IMR-90 (cell line): ENCODE data around the gene DPYSL5. TPM values are rescaled to one million over a fixed set of nuclear protein-coding genes. Genes with fewer than 3 reads are reported as not detected.

Source experiments
- ATAC-seq: fragments of 200-7000 bp; cut with Tn5 transposase; 2 replicates; pipeline ENCODE4 v1.9.1; 2020; ENCODE audit warnings: low read depth, mild to moderate bottlenecking, moderate library complexity
- BruUV-seq: library from RNA; stranded (reverse); fragments of 400-500 nt; replicated peaks from 2 replicates; lab custom pipeline; 2021; lab: Mats Ljungman, UMichigan
- CTCF ChIA-PET: fragments of 300-600 bp; formaldehyde crosslinking; extraction: SDS; loops from one replicate; lab custom pipeline; 2021; ENCODE audit warnings: antibody characterized with exemption; lab: Yijun Ruan, JAX
- POLR2A ChIA-PET: fragments of 300-600 bp; sonication (Branson Sonifier 250); formaldehyde crosslinking; loops from one replicate; lab custom pipeline; 2022; ENCODE audit warnings: antibody characterized with exemption; ENCODE audit not compliant: unreplicated experiment; lab: Charles Lee
- DNase-seq: peaks from one replicate; pipeline ENCODE4 v3.0.0; 2013
- H2AFZ ChIP-seq: replicated peaks from 2 replicates; pipeline ENCODE3; 2013; ENCODE audit warnings: low read length, mild to moderate bottlenecking; ENCODE audit not compliant: poor library complexity
- H2AK5ac ChIP-seq: 2 replicates; pipeline ENCODE4 v1.6.1; 2013; ENCODE audit warnings: low read depth, low read length, inconsistent platforms
- H2AK9ac ChIP-seq: replicated peaks from 2 replicates; pipeline ENCODE3; 2013; ENCODE audit warnings: mild to moderate bottlenecking, low read depth, low read length, moderate library complexity; ENCODE audit not compliant: poor library complexity
- H2BK120ac ChIP-seq: 2 replicates; pipeline ENCODE4 v1.6.1; 2013; ENCODE audit warnings: low read depth, low read length, inconsistent platforms
- H2BK15ac ChIP-seq: 3 replicates; pipeline ENCODE4 v1.6.1; 2013; ENCODE audit warnings: low read depth, low read length, inconsistent platforms
- H2BK20ac ChIP-seq: 2 replicates; pipeline ENCODE4 v1.6.1; 2013; ENCODE audit warnings: low read depth, mild to moderate bottlenecking, inconsistent platforms, low read length, moderate library complexity
- H2BK5ac ChIP-seq: 2 replicates; pipeline ENCODE4 v1.6.1; 2013; ENCODE audit warnings: mild to moderate bottlenecking, low read depth, low read length, inconsistent platforms; ENCODE audit not compliant: poor library complexity, severe bottlenecking
- H3K14ac ChIP-seq: replicated peaks from 2 replicates; pipeline ENCODE4 v1.6.1; 2013; ENCODE audit warnings: low read depth, low read length, inconsistent platforms
- H3K18ac ChIP-seq: 2 replicates; pipeline ENCODE4 v1.6.1; 2013; ENCODE audit warnings: low read depth, low read length, control low read depth
- H3K23ac ChIP-seq: 2 replicates; pipeline ENCODE4 v1.6.1; 2013; ENCODE audit warnings: low read depth, low read length, inconsistent platforms
- H3K27ac ChIP-seq: 2 replicates; pipeline ENCODE4 v1.5.1; 2013; ENCODE audit warnings: mild to moderate bottlenecking, control low read depth, low read length; ENCODE audit not compliant: insufficient read depth
- H3K27me3 ChIP-seq: 2 replicates; pipeline ENCODE4 v1.6.1; 2013; ENCODE audit warnings: low read length; ENCODE audit not compliant: control insufficient read depth, insufficient read depth
- H3K36me3 ChIP-seq: 2 replicates; pipeline ENCODE4 v1.6.1; 2013; ENCODE audit warnings: low read length, mixed read lengths; ENCODE audit not compliant: control insufficient read depth, insufficient read depth
- H3K4ac ChIP-seq: 2 replicates; pipeline ENCODE4 v1.6.1; 2013; ENCODE audit warnings: low read depth, low read length, inconsistent platforms
- H3K4me1 ChIP-seq: 2 replicates; pipeline ENCODE4 v1.6.1; 2013; ENCODE audit warnings: low read length, mixed read lengths; ENCODE audit not compliant: control insufficient read depth, insufficient read depth
- H3K4me2 ChIP-seq: 2 replicates; pipeline ENCODE4 v1.6.1; 2013; ENCODE audit warnings: low read depth, mild to moderate bottlenecking, control low read depth, low read length, moderate library complexity
- H3K4me3 ChIP-seq: 2 replicates; pipeline ENCODE4 v1.5.1; 2013; ENCODE audit warnings: low read depth, mild to moderate bottlenecking, control low read depth, low read length, moderate library complexity; ENCODE audit not compliant: insufficient read depth
- H3K56ac ChIP-seq: 2 replicates; pipeline ENCODE4 v1.6.1; 2013; ENCODE audit warnings: low read length, inconsistent platforms; ENCODE audit not compliant: insufficient read depth; ENCODE audit errors: extremely low read depth
- H3K79me1 ChIP-seq, 2 experiments: 2 replicates each; pipeline ENCODE4 v1.6.1; 2013; ENCODE audit warnings: low read length in 2 of 2, inconsistent platforms in 1 of 2, low read depth in 1 of 2
- H3K9ac ChIP-seq: 2 replicates; pipeline ENCODE4 v1.6.1; 2013; ENCODE audit warnings: low read depth, low read length, control low read depth
- H3K9me1 ChIP-seq: 2 replicates; pipeline ENCODE4 v1.6.1; 2013; ENCODE audit warnings: low read length, inconsistent platforms; ENCODE audit not compliant: insufficient read depth
- H3K9me3 ChIP-seq: 2 replicates; pipeline ENCODE4 v1.6.1; 2013; ENCODE audit warnings: low read length; ENCODE audit not compliant: control insufficient read depth, insufficient read depth
- H4K20me1 ChIP-seq: 2 replicates; pipeline ENCODE4 v1.6.1; 2013; ENCODE audit warnings: low read length, inconsistent platforms; ENCODE audit not compliant: insufficient read depth
- H4K5ac ChIP-seq: 2 replicates; pipeline ENCODE4 v1.6.1; 2013; ENCODE audit warnings: mild to moderate bottlenecking, low read depth, low read length, control low read depth
- H4K8ac ChIP-seq, 2 experiments: 2 replicates each; pipeline ENCODE4 v1.6.1; 2013; ENCODE audit warnings: low read depth in 2 of 2, low read length in 2 of 2, control low read depth in 1 of 2, inconsistent platforms in 1 of 2
- H4K91ac ChIP-seq: 2 replicates; pipeline ENCODE4 v1.6.1; 2013; ENCODE audit warnings: low read depth, low read length, inconsistent platforms; ENCODE audit not compliant: insufficient read depth
- BHLHE40 ChIP-seq: fragments of 150-350 bp; IDR thresholded peaks from 2 replicates; pipeline ENCODE4 v1.6.1; 2016; ENCODE audit warnings: mild to moderate bottlenecking, low read depth, low read length
- CEBPB ChIP-seq: IDR thresholded peaks from 2 replicates; pipeline ENCODE4 v1.6.1; 2012; ENCODE audit warnings: low read depth, low read length, improper control_type of control experiment
- CHD1 ChIP-seq: IDR thresholded peaks from 2 replicates; pipeline ENCODE4 v1.6.1; 2012; ENCODE audit warnings: low read depth, low read length, improper control_type of control experiment
- ELK1 ChIP-seq: fragments of 150-350 bp; IDR thresholded peaks from 2 replicates; pipeline ENCODE4 v1.6.1; 2016; ENCODE audit warnings: low read depth, mild to moderate bottlenecking, low read length, moderate library complexity, borderline replicate concordance
- FOS ChIP-seq: fragments of 150-350 bp; IDR thresholded peaks from 2 replicates; pipeline ENCODE4 v1.6.1; 2016; ENCODE audit warnings: low read depth, low read length
- MAFK ChIP-seq: IDR thresholded peaks from 2 replicates; pipeline ENCODE4 v1.6.1; 2012; ENCODE audit warnings: low read depth, low read length, improper control_type of control experiment
- MAZ ChIP-seq: IDR thresholded peaks from 2 replicates; pipeline ENCODE4 v1.6.1; 2012; ENCODE audit warnings: low read depth, mild to moderate bottlenecking, low read length, improper control_type of control experiment, moderate library complexity, borderline replicate concordance
- MXI1 ChIP-seq: IDR thresholded peaks from 2 replicates; pipeline ENCODE4 v1.6.1; 2012; ENCODE audit warnings: low read depth, mild to moderate bottlenecking, low read length, moderate library complexity, borderline replicate concordance
- NFE2L2 ChIP-seq: fragments of 150-350 bp; IDR thresholded peaks from 2 replicates; pipeline ENCODE4 v1.6.1; 2016; ENCODE audit warnings: low read depth, mild to moderate bottlenecking, low read length
- POLR2A ChIP-seq: IDR thresholded peaks from 2 replicates; pipeline ENCODE4 v1.6.1; 2012; ENCODE audit warnings: mild to moderate bottlenecking, low read depth, low read length
- RAD21 ChIP-seq: IDR thresholded peaks from 2 replicates; pipeline ENCODE4 v1.6.1; 2012; ENCODE audit warnings: low read length, improper control_type of control experiment
- RCOR1 ChIP-seq: IDR thresholded peaks from 2 replicates; pipeline ENCODE4 v1.6.1; 2012; ENCODE audit warnings: mild to moderate bottlenecking, low read length, improper control_type of control experiment; ENCODE audit not compliant: insufficient replicate concordance
- RFX5 ChIP-seq: IDR thresholded peaks from 2 replicates; pipeline ENCODE4 v1.8.0; 2012; ENCODE audit warnings: low read depth, mild to moderate bottlenecking, low read length, moderate library complexity
- SMC3 ChIP-seq: fragments of 150-350 bp; IDR thresholded peaks from 2 replicates; pipeline ENCODE4 v1.6.1; 2016; ENCODE audit warnings: low read depth, mild to moderate bottlenecking, antibody characterized with exemption, low read length, moderate library complexity
- USF2 ChIP-seq: fragments of 150-350 bp; IDR thresholded peaks from 2 replicates; pipeline ENCODE4 v1.6.1; 2017; ENCODE audit warnings: mild to moderate bottlenecking, antibody characterized with exemption, low read length, low read depth
- WGBS, 2 experiments: methylation state at CpG; one replicate each; pipeline versions ENCODE4 v1.1.5 to v1.1.7; 2013; ENCODE audit warnings: missing lambda C conversion rate in 2 of 2; ENCODE audit not compliant: insufficient read length in 1 of 2; ENCODE audit errors: extremely low coverage in 2 of 2; 5-methylcytosine and 5-hydroxymethylcytosine counted together
- dilution Hi-C: fragments of 300-500 bp; cut with HindIII; formaldehyde crosslinking; loops from one replicate; pipeline ENCODE4 v1.14.3; 2018; ENCODE audit warnings: low sequenced_read_pairs; ENCODE audit not compliant: unreplicated experiment
- in situ Hi-C: fragments of 300-500 bp; cut with MboI; formaldehyde crosslinking; loops from 3 replicates; pipeline ENCODE4 v1.14.3; 2019; ENCODE audit warnings: low sequenced_read_pairs, inconsistent platforms, mixed read lengths
- intact Hi-C: fragments of 100-400 bp; cut with micrococcal nuclease; formaldehyde crosslinking; loops from 2 replicates; pipeline ENCODE4 v1.10.0; 2022
- polyA plus RNA-seq, 3 experiments: library from polyadenylated mRNA; depleted of rRNA; stranded (reverse); fragments of >200 nt; gene quantifications; 2 replicates each; pipeline ENCODE4 v1.2.3, GENCODE V29; 2012; ENCODE audit warnings: low replicate concordance in 1 of 3
- total RNA-seq: library from RNA; depleted of rRNA; stranded (reverse); fragments of >200 nt; gene quantifications from 2 replicates; pipeline ENCODE4 v1.2.3, GENCODE V29; 2012

DPYSL5 gene
- total and polyA plus RNA-seq, 2 of the 4 experiments (the other 2 are of a cell fraction) = not detected

- Histone ChIP-seq H2BK20ac (no peak overlapping the region), H3K9me3 (no peaks in the 10 kb centered on the region), H3K14ac (no peak overlapping the region), H2AFZ (no peak overlapping the region), H4K20me1 (no peaks in the 10 kb centered on the region), H2AK9ac (no peak overlapping the region), H4K91ac (no peak overlapping the region), H4K8ac (no peak overlapping the region), H3K36me3 (no peaks in the 10 kb centered on the region), H3K4ac (no peak overlapping the region), H3K4me2 (no peak overlapping the region), H3K23ac (no peak overlapping the region), H3K9me1 (no peaks in the 10 kb centered on the region), H2BK15ac (no peak overlapping the region), H3K18ac (no peak overlapping the region), H3K4me3 (no peak overlapping the region), H3K79me1 (no peaks in the 10 kb centered on the region), H3K4me1 (peaks cover 2% of the 10 kb centered on the region; the same call in 1 of the 2 replicates), H2AK5ac (no peak overlapping the region), H2BK5ac (no peak overlapping the region), H3K56ac (no peak overlapping the region), H2BK120ac (no peak overlapping the region), H3K9ac (no peak overlapping the region), H3K27me3 (peaks cover 54% of the 10 kb centered on the region), H4K5ac (no peak overlapping the region), H3K27ac (no peak overlapping the region)
- ATAC-seq (no peak), DNase-seq (no peak)
- no TSS peak for BruUV-seq
- WGBS, 2 experiments = 57% methylated on average over 11 of the region's 16 CpGs; no CpG with 5 or more reads in 1 of the 2 experiments
- dilution Hi-C loops (no loop called here), in situ Hi-C loops (no loop called here), intact Hi-C loops (no loop called here)
- CTCF ChIA-PET = no interaction called here
- POLR2A ChIA-PET = no interaction called here
- no peak for TF ChIP-seq BHLHE40
- no peak for TF ChIP-seq ELK1
- no peak for TF ChIP-seq CEBPB
- no peak for TF ChIP-seq RFX5
- TF ChIP-seq NFE2L2 = no peak
- TF ChIP-seq RCOR1 = no peak
- TF ChIP-seq FOS = no peak
- TF ChIP-seq MAZ = no peak
- TF ChIP-seq MAFK = no peak
- no peak for TF ChIP-seq SMC3
- no peak for TF ChIP-seq USF2
- no peak for TF ChIP-seq MXI1
- TF ChIP-seq CHD1 = no peak
- TF ChIP-seq RAD21 = no peak
- TF ChIP-seq POLR2A = no peak
Measured at GRCh38 chr2:26933431-26934334, 85.8 kb downstream of the DPYSL5 start.
